Thoracic aorta endothelial cell (primary cell): ENCODE measurements around the gene RIIAD1. TPM values are rescaled to one million over a fixed set of nuclear protein-coding genes. Genes with fewer than 3 reads are reported as not detected.

Experiments
- small RNA-seq: library from RNA; depleted of rRNA; stranded (forward); fragments of <200 nt; gene quantifications from one replicate; pipeline ENCODE3, GENCODE V24; 2012
- total RNA-seq: library from RNA; depleted of rRNA; stranded (reverse); fragments of >200 nt; gene quantifications from 2 replicates; pipeline ENCODE4 v1.2.3, GENCODE V29; 2012

Gene RIIAD1
- not detected in 2 replicates for total RNA-seq

GRCh38 chr1:151720974-151721787 is at the start of gene RIIAD1:
Gene RIIAD1 (plus strand): TSS chr1:151721522. CDS start chr1:151721537, 15 bp downstream.

DNA sequence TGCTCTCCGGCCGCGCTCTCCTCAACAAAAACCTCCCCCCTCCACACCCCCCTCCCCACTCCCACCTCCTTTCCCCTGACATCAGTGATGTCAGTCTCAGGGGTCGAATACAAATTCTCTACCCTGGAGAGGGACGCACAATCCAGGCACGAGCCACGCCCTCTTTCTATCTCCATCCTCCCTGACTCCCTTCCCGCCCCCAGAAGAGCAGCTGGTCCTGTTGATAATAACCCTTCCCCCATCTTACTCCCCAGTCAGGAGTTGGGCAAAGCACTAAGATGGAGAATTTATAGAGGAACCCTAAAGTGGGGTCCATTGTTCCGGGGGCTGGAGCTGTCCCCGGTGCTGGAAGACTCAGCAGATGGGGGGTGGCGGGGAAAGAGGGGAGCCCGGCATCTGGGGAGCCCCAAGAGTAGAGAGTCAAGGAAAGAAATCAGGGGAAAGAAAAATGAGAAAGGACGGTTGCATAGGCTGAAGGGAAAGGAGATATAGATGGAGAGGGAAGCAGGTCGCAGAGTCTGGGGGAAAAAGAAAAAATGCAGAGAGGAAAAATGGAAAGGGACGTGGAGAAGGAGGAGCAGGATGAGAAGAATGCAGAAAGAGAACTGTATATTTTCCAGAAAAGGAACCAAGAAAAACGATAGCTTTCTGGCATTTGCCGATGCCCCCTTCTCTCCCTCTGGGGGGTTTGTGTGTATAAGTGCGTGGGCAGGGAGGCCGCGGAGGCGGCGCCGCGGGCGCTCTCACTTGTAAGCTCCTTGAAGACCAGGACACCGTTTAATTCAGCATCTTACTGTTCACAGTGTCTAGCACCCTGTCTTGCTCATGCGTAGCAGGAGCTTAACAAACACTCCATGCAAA is 4.3 kb upstream of the RIIAD1 start, which contains the start of gene CELF3:
Gene CELF3, minus strand, starts transcription at position 33 of the 861 bp plus-strand sequence. CDS start 783 bp downstream, outside the sequence.

GRCh38 chr1:151762941-151763921 is 41.9 kb downstream of the RIIAD1 start, which contains the start of gene MRPL9:
Gene MRPL9 (minus strand): TSS chr1:151763496. CDS start chr1:151763479, 17 bp downstream.

Small RNA genes lying within 50 kb of the gene (small RNA-seq; reads per million reads assigned to genes)
- not detected for gene RNU6-662P

Other genes with a start within 250 kb of the RIIAD1 start
- 0.93 and 1.7 TPM in 2 replicates for gene CGN, start 210.1 kb upstream of the RIIAD1 start, total RNA-seq
- gene TUFT1, start 181.2 kb upstream of the RIIAD1 start, total RNA-seq: 1.9 and 2.9 TPM in 2 replicates
- gene SNX27, start 109.5 kb upstream of the RIIAD1 start, total RNA-seq: 23.1 and 25.5 TPM in 2 replicates
- not detected in 2 replicates for gene CELF3, start 4.7 kb upstream of the RIIAD1 start, total RNA-seq
- gene MRPL9, start 42.0 kb downstream of the RIIAD1 start, total RNA-seq: 130 and 157 TPM in 2 replicates
- 5.7 and 14.9 TPM in 2 replicates for gene TDRKH, start 69.0 kb downstream of the RIIAD1 start, total RNA-seq
- gene LINGO4, start 83.9 kb downstream of the RIIAD1 start, total RNA-seq: not detected in 2 replicates
- 0.13 TPM in 1 of 2 replicates, not detected in the other for gene RORC, start 110.3 kb downstream of the RIIAD1 start, total RNA-seq
- 0.07 TPM in 1 of 2 replicates, not detected in the other for gene C2CD4D, start 118.3 kb downstream of the RIIAD1 start, total RNA-seq
- gene THEM5, start 132.2 kb downstream of the RIIAD1 start, total RNA-seq: not detected in 2 replicates
- gene THEM4, start 188.0 kb downstream of the RIIAD1 start, total RNA-seq: 26.9 and 39.4 TPM in 2 replicates